ENCODE measurements around the gene ZBTB21.

DNA sequence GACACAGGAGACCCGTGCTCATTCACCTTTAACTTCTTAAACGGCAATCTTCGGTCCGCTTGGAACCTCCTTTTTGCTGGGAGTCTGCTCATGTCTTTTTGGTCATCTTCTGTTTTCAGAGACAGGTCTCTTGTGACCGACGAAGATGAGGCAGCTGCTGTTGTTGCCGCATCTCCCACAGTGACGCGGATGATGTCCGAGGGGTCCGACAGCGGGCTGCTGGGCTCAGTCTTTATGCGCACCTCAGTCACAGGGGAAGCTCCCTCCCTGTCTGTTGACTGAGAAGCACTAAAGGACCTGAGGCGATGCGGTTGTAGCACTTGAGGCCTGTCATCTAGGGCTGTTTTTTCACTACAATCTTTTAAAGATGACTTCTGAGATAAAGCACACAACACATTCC, 17.6 kb downstream of the ZBTB21 start:
- TF ChIP-seq, protein P1, sequence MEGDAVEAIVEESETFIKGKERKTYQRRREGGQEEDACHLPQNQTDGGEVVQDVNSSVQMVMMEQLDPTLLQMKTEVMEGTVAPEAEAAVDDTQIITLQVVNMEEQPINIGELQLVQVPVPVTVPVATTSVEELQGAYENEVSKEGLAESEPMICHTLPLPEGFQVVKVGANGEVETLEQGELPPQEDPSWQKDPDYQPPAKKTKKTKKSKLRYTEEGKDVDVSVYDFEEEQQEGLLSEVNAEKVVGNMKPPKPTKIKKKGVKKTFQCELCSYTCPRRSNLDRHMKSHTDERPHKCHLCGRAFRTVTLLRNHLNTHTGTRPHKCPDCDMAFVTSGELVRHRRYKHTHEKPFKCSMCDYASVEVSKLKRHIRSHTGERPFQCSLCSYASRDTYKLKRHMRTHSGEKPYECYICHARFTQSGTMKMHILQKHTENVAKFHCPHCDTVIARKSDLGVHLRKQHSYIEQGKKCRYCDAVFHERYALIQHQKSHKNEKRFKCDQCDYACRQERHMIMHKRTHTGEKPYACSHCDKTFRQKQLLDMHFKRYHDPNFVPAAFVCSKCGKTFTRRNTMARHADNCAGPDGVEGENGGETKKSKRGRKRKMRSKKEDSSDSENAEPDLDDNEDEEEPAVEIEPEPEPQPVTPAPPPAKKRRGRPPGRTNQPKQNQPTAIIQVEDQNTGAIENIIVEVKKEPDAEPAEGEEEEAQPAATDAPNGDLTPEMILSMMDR (IDR thresholded peaks at IDR 0.05): no peak
- TF ChIP-seq POLR2A (IDR thresholded peaks at IDR 0.05): no peak

Data from thyroid gland (tissue), 4 donors.